ENCODE results near the gene MAP2. TPM values are rescaled to one million over a fixed set of nuclear protein-coding genes. Genes with fewer than 3 reads are reported as not detected.

MAP2 gene
- polyA plus RNA-seq, 3 donors, result 2.3 to 5.7 (median 3.0) TPM

DNA sequence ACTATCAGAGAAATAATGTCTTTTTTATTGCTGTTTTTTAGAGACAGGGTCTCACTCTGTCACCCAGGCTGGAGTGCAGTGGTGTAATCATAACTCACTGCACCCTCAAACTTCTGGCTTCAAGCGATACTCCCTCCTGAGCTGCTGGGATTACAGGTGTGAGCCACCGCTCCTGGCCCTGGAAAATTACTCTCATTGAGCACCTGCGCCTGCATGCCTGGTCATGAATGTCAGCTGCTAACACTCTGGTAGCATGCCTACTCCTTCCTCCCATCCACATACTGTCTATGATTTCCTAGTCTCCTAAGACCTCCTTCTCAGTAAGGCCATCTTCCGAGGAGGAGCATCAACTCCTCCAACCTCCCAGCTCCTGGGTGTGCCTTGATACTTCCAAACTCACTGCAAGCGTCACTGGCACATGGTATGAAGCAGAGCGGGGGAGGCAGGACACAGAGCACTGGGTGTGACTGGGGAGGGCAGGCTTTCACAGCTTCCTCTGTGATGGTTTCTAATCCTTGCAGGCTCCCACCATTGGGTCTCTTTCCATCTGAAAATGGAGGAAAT, 1.6 kb upstream of the MAP2 start:
- WGBS, 3 donors, result 83 to 89% (median 89%) methylated on average over 6 of the region's 6 CpGs
- no peak overlapping the region for H3K27ac ChIP-seq (ENCODE audit: low read depth, low read length)

GRCh38 chr2:209424199-209424701, 403 bp downstream of the MAP2 start:
- 1% methylated on average over 24 to 28 of the region's 28 CpGs for WGBS, 3 donors
- no peak overlapping the region for H3K27ac ChIP-seq (ENCODE audit: low read depth, low read length)

- WGBS, 3 donors, result 5 to 8% (median 6%) methylated on average over 10 of the region's 10 CpGs
- no peak overlapping the region for H3K27ac ChIP-seq (ENCODE audit: low read depth, low read length)
These were observed 1.1 kb downstream of the MAP2 start for GRCh38 chr2:209424781-209425470.

DNA sequence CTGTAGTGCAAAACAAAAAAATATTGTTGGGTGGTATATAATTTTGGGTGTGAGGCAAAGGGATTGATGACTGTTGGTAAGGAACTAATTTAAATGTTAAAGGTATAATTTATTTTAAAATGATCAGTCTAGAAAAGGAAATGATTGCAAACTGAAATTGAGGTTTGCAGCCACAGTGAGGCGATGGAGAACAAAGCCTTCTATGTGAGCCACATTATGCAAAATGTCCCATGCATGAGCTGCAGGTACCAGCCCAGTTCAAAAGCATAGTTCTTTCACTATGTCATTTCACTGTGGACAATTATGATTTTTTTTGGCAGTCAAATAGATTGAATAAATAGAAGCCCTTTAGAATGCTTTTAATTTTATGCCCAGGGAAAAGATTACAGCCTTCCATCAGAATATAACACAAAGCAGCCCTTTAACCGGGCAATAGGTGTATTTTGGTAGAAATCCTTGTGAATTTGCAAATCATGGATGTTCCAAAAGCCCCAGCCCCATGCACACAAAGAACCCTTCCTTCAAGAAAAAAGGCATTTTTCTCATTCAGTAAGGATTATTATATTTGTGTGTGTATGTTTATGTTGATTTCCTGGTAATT, 1.7 kb downstream of the MAP2 start:
- WGBS, 3 donors, result 40 to 50% (median 47%) methylated on average over 2 of the region's 2 CpGs
- no peak overlapping the region for H3K27ac ChIP-seq (ENCODE audit: low read depth, low read length)

GRCh38 chr2:209426432-209426831, 2.6 kb downstream of the MAP2 start:
- H3K27ac ChIP-seq (ENCODE audit: low read depth, low read length), result no peak overlapping the region

DNA sequence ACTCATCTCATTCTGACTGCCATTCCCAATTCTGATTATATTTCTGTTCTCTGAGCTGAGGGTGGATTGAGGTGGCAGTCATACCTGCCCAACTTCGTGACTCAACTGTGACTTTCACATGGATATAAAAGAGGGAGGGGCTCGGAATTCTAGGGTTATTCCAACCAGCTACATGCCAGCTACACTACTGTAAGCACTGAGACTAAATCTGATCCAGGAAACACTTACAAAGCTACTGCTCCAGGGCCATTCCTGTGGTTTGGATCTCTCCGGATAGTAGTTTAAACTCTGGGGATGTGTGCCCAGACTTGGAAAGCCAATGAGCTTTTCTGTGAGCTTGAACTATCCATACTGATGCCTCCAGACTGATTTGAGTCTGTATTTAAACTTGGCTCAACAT, 7.9 kb downstream of the MAP2 start:
- no peak overlapping the region for H3K27ac ChIP-seq (ENCODE audit: low read depth, low read length)
- 75 to 77% (median 77%) methylated on average over 3 of the region's 3 CpGs for WGBS, 3 donors

DNA sequence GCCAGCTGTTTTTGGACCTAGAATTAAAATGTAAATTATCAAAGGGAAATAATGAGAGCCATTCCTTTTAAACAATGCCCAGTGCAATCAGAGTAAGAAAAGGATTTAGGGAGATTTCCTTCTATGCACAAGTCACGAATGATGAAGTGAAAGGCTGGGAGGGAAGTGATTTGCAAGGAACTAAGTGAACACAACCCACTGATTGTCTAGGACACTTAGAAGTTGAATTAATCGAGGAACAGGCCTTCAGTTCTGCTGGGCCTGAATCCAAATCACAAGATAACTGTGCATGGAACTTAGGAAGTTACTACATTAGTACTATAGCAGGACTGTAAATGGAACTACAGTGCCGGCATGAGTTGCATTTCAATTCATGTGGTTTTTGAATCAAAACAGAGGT, 17.7 kb downstream of the MAP2 start:
- H3K27ac ChIP-seq (ENCODE audit: low read depth, low read length), result no peak overlapping the region
- 42 to 56% (median 42%) methylated on average over 3 of the region's 3 CpGs for WGBS, 3 donors

- 53 to 64% (median 61%) methylated on average over 1 of the region's 1 CpG for whole genome bisulfite sequencing, 3 donors
- no peak overlapping the region for H3K27ac ChIP-seq (ENCODE audit: low read depth, low read length)
These were observed 19.1 kb downstream of the MAP2 start for GRCh38 chr2:209442939-209443338.

- H3K27ac ChIP-seq (ENCODE audit: low read depth, low read length), result no peak overlapping the region
- 90 to 95% (median 94%) methylated on average over 2 of the region's 2 CpGs for WGBS, 3 donors
These were observed 21.6 kb downstream of the MAP2 start for GRCh38 chr2:209445485-209445884.

DNA sequence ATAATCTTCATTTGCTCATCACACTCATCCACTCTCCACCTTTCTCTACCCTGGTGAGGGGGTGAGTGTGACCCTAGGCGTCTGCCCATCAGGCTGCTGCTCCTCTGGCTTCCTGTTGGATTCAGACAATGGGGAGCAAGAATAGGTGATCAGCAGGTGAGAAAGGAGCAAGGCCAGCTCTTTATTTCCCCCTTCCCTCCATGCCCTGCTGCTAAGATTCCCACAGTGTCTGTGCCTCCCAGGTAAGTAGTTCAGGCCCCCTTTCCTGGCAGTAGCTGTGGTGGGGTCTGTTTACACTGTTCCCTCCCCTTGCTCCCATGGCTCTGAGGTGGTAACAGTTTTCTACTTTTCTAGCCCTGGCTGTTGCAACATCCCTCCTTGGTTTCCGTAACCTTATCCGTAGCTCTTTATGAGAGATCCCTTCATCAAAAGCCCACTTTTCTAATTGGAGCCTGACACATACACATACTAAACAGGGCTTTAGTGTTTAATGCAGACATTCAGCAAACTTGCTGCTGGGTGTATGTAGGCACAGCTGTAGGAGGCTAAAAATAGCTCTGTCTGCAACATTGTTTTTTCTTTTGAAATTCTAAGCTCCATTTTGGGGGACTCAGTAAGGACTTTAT, 27.5 kb downstream of the MAP2 start:
- WGBS, 3 donors, result 88 to 90% (median 89%) methylated on average over 3 of the region's 3 CpGs
- H3K27ac ChIP-seq (ENCODE audit: low read depth, low read length), result no peak overlapping the region

DNA sequence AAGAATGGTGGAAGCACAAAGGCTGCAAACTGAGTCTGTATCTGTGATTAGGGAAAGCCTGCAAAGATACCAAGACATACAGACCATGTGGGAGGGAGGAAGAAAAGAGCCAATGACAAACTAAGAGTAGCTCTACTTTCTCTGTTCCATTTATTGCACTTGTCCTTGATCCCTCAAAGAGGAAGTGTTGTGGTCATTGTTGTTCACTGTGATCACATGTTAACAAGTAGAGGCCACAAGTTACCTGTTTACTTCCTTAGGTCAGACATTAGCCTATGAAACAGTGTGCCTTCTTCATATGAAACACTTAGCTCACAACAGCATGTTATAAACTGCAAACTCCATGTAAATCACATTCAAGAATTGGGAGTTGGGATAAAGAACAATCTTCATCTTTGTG, 32.6 kb downstream of the MAP2 start:
- no peak overlapping the region for H3K27ac ChIP-seq (ENCODE audit: low read depth, low read length)

GRCh38 chr2:209458008-209458979, 34.4 kb downstream of the MAP2 start:
- H3K27ac ChIP-seq (ENCODE audit: low read depth, low read length), result no peak overlapping the region
- 55 to 79% (median 76%) methylated on average over 3 of the region's 3 CpGs for WGBS, 3 donors

DNA sequence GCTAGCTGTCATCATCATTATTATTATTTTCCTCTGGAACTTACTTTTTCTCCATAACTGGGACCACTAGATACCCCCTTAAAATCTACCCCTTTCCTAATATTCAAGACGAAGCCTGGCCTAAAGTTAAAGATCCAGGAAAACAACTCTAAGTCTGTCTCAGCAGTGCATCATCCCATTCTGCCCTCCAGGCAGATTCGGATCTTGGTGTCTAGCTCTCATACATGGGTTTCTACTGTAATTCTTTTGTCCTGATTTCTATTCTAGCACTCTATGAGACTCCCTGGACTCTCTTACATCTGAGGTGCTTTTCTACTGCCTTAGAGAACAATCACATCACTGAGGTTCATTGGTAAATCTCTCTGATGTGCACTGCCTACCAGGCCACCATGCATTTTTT, 35.5 kb downstream of the MAP2 start:
- H3K27ac ChIP-seq (ENCODE audit: low read depth, low read length), result no peak overlapping the region
- WGBS, 3 donors, result 91 to 93% (median 92%) methylated on average over 2 of the region's 2 CpGs

- H3K27ac ChIP-seq (ENCODE audit: low read depth, low read length), result no peak overlapping the region
- 92 to 94% (median 92%) methylated on average over 5 of the region's 5 CpGs for WGBS, 3 donors
These were observed 36.4 kb downstream of the MAP2 start for GRCh38 chr2:209460151-209460761.

- H3K27ac ChIP-seq (ENCODE audit: low read depth, low read length), result no peak overlapping the region
- 50 to 82% (median 51%) methylated on average over 1 of the region's 1 CpG for WGBS, 3 donors
These were observed 39.4 kb downstream of the MAP2 start for GRCh38 chr2:209463226-209463625.

- WGBS, 3 donors, result 76 to 95% (median 84%) methylated on average over 1 of the region's 1 CpG
- H3K27ac ChIP-seq (ENCODE audit: low read depth, low read length), result no peak overlapping the region
These were observed 40.0 kb downstream of the MAP2 start for GRCh38 chr2:209463835-209464234.

- WGBS, 3 donors, result 61 to 100% (median 94%) methylated on average over 1 of the region's 1 CpG
- no peak overlapping the region for H3K27ac ChIP-seq (ENCODE audit: low read depth, low read length)
These were observed 45.0 kb downstream of the MAP2 start for GRCh38 chr2:209468846-209469245.

DNA sequence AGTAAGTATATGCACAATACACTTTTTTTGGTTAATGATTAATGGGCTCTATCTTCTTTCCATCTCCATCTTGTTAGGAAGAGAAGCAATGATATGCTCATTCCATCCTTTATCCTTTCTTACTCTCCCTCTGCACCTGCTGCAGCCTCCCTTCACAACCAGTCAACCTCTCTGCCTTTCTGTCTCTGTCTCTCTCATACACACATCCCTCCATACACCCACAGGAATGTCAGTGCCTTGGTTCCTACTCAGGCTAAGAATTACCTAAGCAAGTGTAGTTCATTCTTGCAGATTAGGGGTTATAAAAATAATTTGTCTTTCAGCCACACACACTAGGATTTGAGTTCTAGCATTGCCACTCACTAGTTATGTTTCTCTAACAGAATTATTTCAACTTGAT, 45.6 kb downstream of the MAP2 start:
- no peak overlapping the region for H3K27ac ChIP-seq (ENCODE audit: low read depth, low read length)

All from adipose tissue (tissue), 3 donors.